ENCODE results near the gene LIN9.
"Not testable (repeated sequence)": the region's sequence is repeated elsewhere in the genome, so short reads cannot be mapped to it uniquely, and the experiment has no call there.

The LIN9 gene

GRCh38 chr1:226215239-226215638 is 93.7 kb downstream of the LIN9 start:
- DNase-seq (ENCODE audit: low read depth in 2 of 2), result no peak

- DNase-seq (ENCODE audit: low read depth in 2 of 2), result no peak
Observed at GRCh38 chr1:226212545-226212944, 96.4 kb downstream of the LIN9 start.

- no peak for DNase-seq (ENCODE audit: low read depth in 2 of 2)
Observed at GRCh38 chr1:226211181-226211821, 97.7 kb downstream of the LIN9 start.

GRCh38 chr1:226210571-226211176 is 98.3 kb downstream of the LIN9 start:
- DNase-seq (ENCODE audit: low read depth in 2 of 2), result no peak

- DNase-seq (ENCODE audit: low read depth in 2 of 2), result no peak
Observed at GRCh38 chr1:226209307-226210059, 99.5 kb downstream of the LIN9 start.

GRCh38 chr1:226207048-226207447 is 101.9 kb downstream of the LIN9 start:
- no peak for DNase-seq (ENCODE audit: low read depth in 2 of 2)

- DNase-seq (ENCODE audit: low read depth in 2 of 2), result no peak
Observed at GRCh38 chr1:226204198-226204597, 104.8 kb downstream of the LIN9 start.

GRCh38 chr1:226203655-226204054 is 105.3 kb downstream of the LIN9 start:
- no peak for DNase-seq (ENCODE audit: low read depth in 2 of 2)

- DNase-seq (ENCODE audit: low read depth in 2 of 2), result no peak
Observed at GRCh38 chr1:226203240-226203639, 105.7 kb downstream of the LIN9 start.

- not testable (repeated sequence) for DNase-seq (ENCODE audit: low read depth in 2 of 2)
Observed at GRCh38 chr1:226202666-226203065, 106.3 kb downstream of the LIN9 start.

- no peak for DNase-seq (ENCODE audit: low read depth in 2 of 2)
Observed at GRCh38 chr1:226202246-226202645, 106.7 kb downstream of the LIN9 start.

- no peak for DNase-seq (ENCODE audit: low read depth in 2 of 2)
Observed at GRCh38 chr1:226201029-226201593, 107.9 kb downstream of the LIN9 start.

GRCh38 chr1:226199971-226200370 is 109.0 kb downstream of the LIN9 start:
- no peak for DNase-seq (ENCODE audit: low read depth in 2 of 2)

GRCh38 chr1:226195144-226195543 is 113.8 kb downstream of the LIN9 start:
- no peak for DNase-seq (ENCODE audit: low read depth in 2 of 2)

- no peak for DNase-seq (ENCODE audit: low read depth in 2 of 2)
Observed at GRCh38 chr1:226187380-226187779, 121.6 kb downstream of the LIN9 start.

GRCh38 chr1:226187019-226187322 is 122.0 kb downstream of the LIN9 start:
- DNase-seq (ENCODE audit: low read depth in 2 of 2), result no peak

- DNase-seq (ENCODE audit: low read depth in 2 of 2), result peak; percentile 67 to 68
Observed at GRCh38 chr1:226186124-226187018, 122.6 kb downstream of the LIN9 start, which contains the start of gene ACBD3. Gene ACBD3 (minus strand): TSS chr1:226186741. CDS start chr1:226186675, 66 bp downstream.

GRCh38 chr1:226185141-226186036 is 123.6 kb downstream of the LIN9 start:
- DNase-seq (ENCODE audit: low read depth in 2 of 2), result no peak

GRCh38 chr1:226181996-226182714 is 126.8 kb downstream of the LIN9 start:
- no peak for DNase-seq (ENCODE audit: low read depth in 2 of 2)

All from stimulated activated CD4-positive, alpha-beta T cell treated with anti-CD3 and anti-CD28 coated beads, Interleukin-1b, Interleukin-23, amount 100 ng/mL, for 4 hours (primary cell).